Subcutaneous adipose tissue (tissue), 4 donors: ENCODE data around the gene C2orf72. TPM values are rescaled to one million over a fixed set of nuclear protein-coding genes. Genes with fewer than 3 reads are reported as not detected.

Experiments used
- CTCF ChIP-seq: fragments of 450-650 bp; IDR thresholded peaks from one replicate; pipeline ENCODE4 v1.5.1; 2016; ENCODE audit warnings: low read depth, mild to moderate bottlenecking, control low read depth, antibody characterized with exemption, moderate library complexity
- total RNA-seq, 4 donors: library from RNA; depleted of rRNA; stranded (reverse); fragments of >200 nt; gene quantifications; one replicate each; pipeline ENCODE4 v1.1.0, GENCODE V29; 2016

C2orf72 gene
- total RNA-seq, 4 donors from 2014 or later: 0.17 to 1.3 (median 0.49) TPM; not detected in 1

GRCh38 chr2:231037731-231038482 is 584 bp downstream of the C2orf72 start:
- no peak for TF ChIP-seq CTCF

GRCh38 chr2:231038483-231039293 is 1.4 kb downstream of the C2orf72 start:
- no peak for TF ChIP-seq CTCF

DNA sequence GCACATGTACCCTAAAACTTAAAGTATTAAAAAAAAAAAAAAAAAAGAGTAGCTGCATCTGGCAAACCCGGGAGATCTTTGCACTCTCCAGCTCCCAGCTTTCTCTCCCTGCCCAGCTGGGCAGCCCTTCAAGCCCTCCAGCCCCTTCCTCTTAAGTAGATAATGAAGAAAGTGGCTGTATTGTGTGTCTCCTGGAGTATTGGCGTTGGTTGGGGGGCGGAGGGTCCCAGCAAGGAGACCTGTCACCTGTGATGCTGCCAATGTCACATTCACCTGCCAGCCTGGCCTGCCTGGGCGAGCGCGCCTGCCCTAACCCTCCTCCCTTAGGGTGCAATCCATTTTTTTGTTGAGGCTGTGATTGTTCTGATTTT is 2.0 kb downstream of the C2orf72 start:
- no peak for TF ChIP-seq CTCF

- TF ChIP-seq CTCF: no peak
Observed at GRCh38 chr2:231039821-231040364, 2.6 kb downstream of the C2orf72 start.

GRCh38 chr2:231041061-231041689 is 3.9 kb downstream of the C2orf72 start:
- TF ChIP-seq CTCF: no peak

GRCh38 chr2:231043796-231044195 is 6.5 kb downstream of the C2orf72 start:
- TF ChIP-seq CTCF: no peak

DNA sequence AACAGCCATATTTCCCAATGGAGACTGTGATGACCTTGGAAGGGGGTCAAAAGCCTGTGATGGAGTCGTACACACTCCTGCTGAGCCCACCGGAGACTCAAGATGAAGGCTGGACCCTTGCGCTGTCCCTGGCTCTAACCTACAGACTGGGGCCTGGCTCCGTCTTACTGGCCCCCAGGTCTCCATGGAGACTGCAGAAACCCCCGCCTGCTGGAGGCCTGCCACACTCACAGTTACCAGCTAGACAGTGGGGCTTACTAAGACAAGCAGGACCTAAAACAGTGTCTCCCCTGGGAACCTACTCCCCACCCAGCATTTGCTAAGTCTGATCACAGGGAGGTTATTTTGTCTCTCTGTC is 9.6 kb downstream of the C2orf72 start:
- no peak for TF ChIP-seq CTCF
